ENCODE data around the gene FASTKD3. TPM values are rescaled to one million over a fixed set of nuclear protein-coding genes. Genes with fewer than 3 reads are reported as not detected.

Gene FASTKD3
- total RNA-seq, 1 donor from 2014 or later, result 9.2 TPM

DNA sequence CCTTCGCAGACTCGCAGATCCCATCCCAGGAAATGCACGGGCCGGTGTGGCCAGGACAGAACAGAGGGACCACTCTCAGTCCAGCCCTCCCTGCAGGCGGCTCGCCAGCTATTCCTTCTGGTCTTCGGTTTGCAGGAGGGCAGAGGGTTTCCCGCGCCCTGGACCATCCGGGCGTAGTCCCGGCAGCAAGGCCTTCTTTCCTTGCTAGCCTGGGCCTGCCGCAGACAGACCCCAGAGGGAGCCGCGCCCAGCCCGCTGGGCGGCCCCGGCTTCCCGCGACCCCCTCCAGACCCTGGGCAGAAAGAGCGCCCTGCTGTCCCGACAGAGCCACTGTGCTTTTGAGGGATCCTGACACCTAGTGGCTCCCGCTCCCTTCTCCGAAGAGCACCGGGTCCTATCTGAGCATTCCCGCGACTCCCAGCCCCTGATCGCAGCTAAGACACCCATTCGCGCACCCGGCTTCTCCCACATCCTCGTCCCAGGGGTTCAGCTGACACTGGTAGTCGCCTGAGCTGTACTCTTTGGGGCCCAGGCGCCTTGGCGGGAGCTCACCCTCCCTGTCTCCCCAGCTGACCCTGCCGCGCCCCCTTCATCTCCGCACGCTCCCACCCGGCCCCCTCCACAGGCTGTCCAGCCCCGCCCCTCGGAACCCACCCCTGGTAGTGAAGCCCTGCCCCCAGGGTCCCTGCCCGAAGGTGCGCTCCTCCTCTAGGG lies 19.0 kb downstream of the FASTKD3 start:
- no peak for DNase-seq (ENCODE audit: low spot score)
- Mint-ChIP-seq H3K4me3 (ENCODE audit: unreplicated experiment) (peak overlapping the region; percentile 74), H3K27ac (ENCODE audit: unreplicated experiment) (no peak overlapping the region), H3K4me1 (ENCODE audit: low read depth) (peaks cover 11% of the 10 kb centered on the region), H3K27me3 (ENCODE audit: low read depth) (peaks cover 12% of the 10 kb centered on the region), H3K9me3 (ENCODE audit: low read depth) (no peaks in the 10 kb centered on the region), H3K36me3 (ENCODE audit: low read depth) (no peaks in the 10 kb centered on the region)
- TF ChIP-seq, protein P1, sequence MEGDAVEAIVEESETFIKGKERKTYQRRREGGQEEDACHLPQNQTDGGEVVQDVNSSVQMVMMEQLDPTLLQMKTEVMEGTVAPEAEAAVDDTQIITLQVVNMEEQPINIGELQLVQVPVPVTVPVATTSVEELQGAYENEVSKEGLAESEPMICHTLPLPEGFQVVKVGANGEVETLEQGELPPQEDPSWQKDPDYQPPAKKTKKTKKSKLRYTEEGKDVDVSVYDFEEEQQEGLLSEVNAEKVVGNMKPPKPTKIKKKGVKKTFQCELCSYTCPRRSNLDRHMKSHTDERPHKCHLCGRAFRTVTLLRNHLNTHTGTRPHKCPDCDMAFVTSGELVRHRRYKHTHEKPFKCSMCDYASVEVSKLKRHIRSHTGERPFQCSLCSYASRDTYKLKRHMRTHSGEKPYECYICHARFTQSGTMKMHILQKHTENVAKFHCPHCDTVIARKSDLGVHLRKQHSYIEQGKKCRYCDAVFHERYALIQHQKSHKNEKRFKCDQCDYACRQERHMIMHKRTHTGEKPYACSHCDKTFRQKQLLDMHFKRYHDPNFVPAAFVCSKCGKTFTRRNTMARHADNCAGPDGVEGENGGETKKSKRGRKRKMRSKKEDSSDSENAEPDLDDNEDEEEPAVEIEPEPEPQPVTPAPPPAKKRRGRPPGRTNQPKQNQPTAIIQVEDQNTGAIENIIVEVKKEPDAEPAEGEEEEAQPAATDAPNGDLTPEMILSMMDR (IDR thresholded peaks at IDR 0.05), result peak; percentile 62

GRCh38 chr5:7848296-7848695 lies 20.5 kb downstream of the FASTKD3 start:
- H3K4me3 Mint-ChIP-seq (ENCODE audit: unreplicated experiment), result no peak overlapping the region
- no peaks in the 10 kb centered on the region for H3K9me3 Mint-ChIP-seq (ENCODE audit: low read depth)
- no peaks in the 10 kb centered on the region for H3K36me3 Mint-ChIP-seq (ENCODE audit: low read depth)
- no peak overlapping the region for H3K27ac Mint-ChIP-seq (ENCODE audit: unreplicated experiment)
- DNase-seq (ENCODE audit: low spot score), result no peak
- H3K4me1 Mint-ChIP-seq (ENCODE audit: low read depth), result peaks cover 11% of the 10 kb centered on the region
- TF ChIP-seq, protein P1 (IDR thresholded peaks at IDR 0.05), result no peak
- peaks cover 24% of the 10 kb centered on the region for H3K27me3 Mint-ChIP-seq (ENCODE audit: low read depth)

DNA sequence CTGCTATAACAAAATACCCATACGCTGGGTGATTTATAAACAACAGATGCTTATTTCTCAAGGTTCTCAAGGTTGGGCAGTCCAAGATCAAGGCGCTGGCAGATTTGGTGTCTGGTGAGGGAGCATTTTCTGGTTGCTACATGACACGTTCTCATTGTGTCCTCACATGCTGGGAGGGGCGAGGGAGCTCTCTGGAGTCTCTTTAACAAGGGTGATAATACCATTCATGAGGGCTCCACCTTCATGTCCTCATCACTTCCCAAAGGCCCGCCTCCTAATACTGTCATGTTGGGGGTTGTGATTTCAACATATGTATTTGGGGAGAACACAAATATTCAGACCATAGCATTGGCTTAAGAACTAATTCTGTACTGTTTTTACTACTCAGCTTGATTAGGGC lies 22.5 kb downstream of the FASTKD3 start:
- no peak for DNase-seq (ENCODE audit: low spot score)
- H3K36me3 Mint-ChIP-seq (ENCODE audit: low read depth), result no peaks in the 10 kb centered on the region
- peaks cover 6% of the 10 kb centered on the region for H3K4me1 Mint-ChIP-seq (ENCODE audit: low read depth)
- H3K4me3 Mint-ChIP-seq (ENCODE audit: unreplicated experiment), result no peak overlapping the region
- no peak overlapping the region for H3K27ac Mint-ChIP-seq (ENCODE audit: unreplicated experiment)
- no peaks in the 10 kb centered on the region for H3K9me3 Mint-ChIP-seq (ENCODE audit: low read depth)
- TF ChIP-seq, protein P1 (IDR thresholded peaks at IDR 0.05), result no peak
- H3K27me3 Mint-ChIP-seq (ENCODE audit: low read depth), result peaks cover 32% of the 10 kb centered on the region

DNA sequence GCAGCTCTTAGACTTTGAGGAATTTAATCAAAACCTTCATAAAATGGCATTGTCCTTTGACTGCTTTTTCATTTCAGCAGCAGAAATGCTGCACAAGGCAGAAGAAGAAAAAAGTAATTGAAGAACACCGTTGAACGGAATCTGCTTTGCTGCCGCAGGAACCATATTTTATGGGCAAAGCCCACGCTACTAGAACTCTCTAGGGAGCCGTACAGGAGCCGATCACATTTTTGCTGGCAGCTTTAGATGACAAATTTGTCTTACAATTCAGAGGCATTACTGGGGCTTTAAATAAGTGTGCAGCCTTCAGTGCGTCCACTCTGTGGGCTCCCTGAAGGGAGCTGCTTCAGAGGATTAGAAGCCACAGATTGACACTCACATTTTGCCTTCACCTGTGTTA lies 23.3 kb downstream of the FASTKD3 start:
- Mint-ChIP-seq H3K36me3 (ENCODE audit: low read depth) (no peaks in the 10 kb centered on the region), H3K27ac (ENCODE audit: unreplicated experiment) (no peak overlapping the region), H3K9me3 (ENCODE audit: low read depth) (peaks cover 3% of the 10 kb centered on the region), H3K4me3 (ENCODE audit: unreplicated experiment) (no peak overlapping the region), H3K27me3 (ENCODE audit: low read depth) (peaks cover 32% of the 10 kb centered on the region), H3K4me1 (ENCODE audit: low read depth) (peaks cover 4% of the 10 kb centered on the region)
- no peak for DNase-seq (ENCODE audit: low spot score)
- TF ChIP-seq, protein P1 (IDR thresholded peaks at IDR 0.05), result no peak

DNA sequence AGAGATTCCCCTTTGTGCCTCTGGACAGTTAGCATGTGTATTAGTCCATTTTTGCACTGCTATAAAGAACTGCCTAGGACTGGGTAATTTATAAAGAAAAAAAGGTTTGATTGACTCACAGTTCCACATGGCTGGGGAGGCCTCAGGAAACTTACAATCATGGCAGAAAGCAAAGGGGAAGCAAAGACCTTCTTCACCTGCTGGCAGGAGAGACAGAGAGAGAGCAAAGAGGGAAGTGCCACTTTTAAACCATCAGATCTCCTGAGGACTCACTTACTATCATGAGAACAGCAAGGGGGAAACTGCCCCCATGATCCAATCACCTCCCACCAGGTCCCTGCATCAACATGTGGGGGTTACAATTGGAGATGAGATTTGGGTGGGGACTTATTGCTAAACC lies 23.9 kb downstream of the FASTKD3 start:
- peaks cover 32% of the 10 kb centered on the region for H3K27me3 Mint-ChIP-seq (ENCODE audit: low read depth)
- H3K4me1 Mint-ChIP-seq (ENCODE audit: low read depth), result peaks cover 2% of the 10 kb centered on the region
- no peak for DNase-seq (ENCODE audit: low spot score)
- TF ChIP-seq, protein P1 (IDR thresholded peaks at IDR 0.05), result no peak
- no peak overlapping the region for H3K4me3 Mint-ChIP-seq (ENCODE audit: unreplicated experiment)
- H3K27ac Mint-ChIP-seq (ENCODE audit: unreplicated experiment), result no peak overlapping the region
- no peaks in the 10 kb centered on the region for H3K36me3 Mint-ChIP-seq (ENCODE audit: low read depth)
- peaks cover 3% of the 10 kb centered on the region for H3K9me3 Mint-ChIP-seq (ENCODE audit: low read depth)

Data from chondrocyte (in vitro differentiated cells).